CD8-positive, alpha-beta memory T cell (primary cell): ENCODE results near the gene RASSF5. TPM values are rescaled to one million over a fixed set of nuclear protein-coding genes. Genes with fewer than 3 reads are reported as not detected.

Experiments used
- CTCF ChIA-PET: fragments of 350-600 bp; sonication (Branson Sonifier 250); formaldehyde crosslinking; loops from one replicate; lab custom pipeline; 2021; ENCODE audit warnings: antibody characterized with exemption; lab: Charles Lee
- POLR2A ChIA-PET: fragments of 350-600 bp; sonication (Branson Sonifier 250); formaldehyde crosslinking; loops from one replicate; lab custom pipeline; 2021; ENCODE audit warnings: antibody characterized with exemption; lab: Charles Lee
- DNase-seq, 5 donors: peaks; one replicate each; pipeline versions ENCODE4 v3.0.0 to v3.0.0-alpha.2; 2020 to 2022; ENCODE audit warnings: mixed read lengths in 1 of 5
- H3K27ac ChIP-seq: one replicate; pipeline ENCODE4 v1.7.0; 2013; ENCODE audit warnings: low read depth, mild to moderate bottlenecking, low read length, moderate library complexity
- H3K27me3 ChIP-seq: 2 replicates; pipeline ENCODE4 v1.7.0; 2013; ENCODE audit warnings: low read length, mild to moderate bottlenecking; ENCODE audit not compliant: insufficient read depth, poor library complexity, severe bottlenecking
- H3K36me3 ChIP-seq: 2 replicates; pipeline ENCODE4 v1.7.0; 2013; ENCODE audit warnings: mild to moderate bottlenecking, low read length, moderate library complexity; ENCODE audit not compliant: insufficient read depth
- H3K4me1 ChIP-seq: 2 replicates; pipeline ENCODE4 v1.7.0; 2013; ENCODE audit warnings: mild to moderate bottlenecking, low read length, moderate library complexity; ENCODE audit not compliant: insufficient read depth
- H3K4me3 ChIP-seq: 2 replicates; pipeline ENCODE4 v1.7.0; 2013; ENCODE audit warnings: mild to moderate bottlenecking, low read length
- H3K9me3 ChIP-seq: 2 replicates; pipeline ENCODE4 v1.7.0; 2013; ENCODE audit warnings: mild to moderate bottlenecking, low read length
- H3K27ac Mint-ChIP-seq, 8 donors: one replicate each; pipeline ENCODE4 v1.8.0; 2020 to 2021; ENCODE audit warnings: mixed read lengths in 8 of 8, mild to moderate bottlenecking in 6 of 8, inconsistent platforms in 3 of 8, moderate library complexity in 3 of 8
- H3K27me3 Mint-ChIP-seq, 2 donors: one replicate each; pipeline ENCODE4 v1.8.0; 2020 to 2021; ENCODE audit warnings: mixed read lengths in 2 of 2, mild to moderate bottlenecking in 1 of 2, moderate library complexity in 1 of 2
- H3K36me3 Mint-ChIP-seq, 3 donors: one replicate each; pipeline ENCODE4 v1.8.0; 2020 to 2021; ENCODE audit warnings: mixed read lengths in 3 of 3, inconsistent platforms in 1 of 3, mild to moderate bottlenecking in 1 of 3
- H3K4me1 Mint-ChIP-seq, 3 donors: one replicate each; pipeline ENCODE4 v1.8.0; 2020 to 2021; ENCODE audit warnings: mixed read lengths in 3 of 3, inconsistent platforms in 1 of 3, mild to moderate bottlenecking in 1 of 3
- H3K4me3 Mint-ChIP-seq, 7 donors: one replicate each; pipeline ENCODE4 v1.8.0; 2020 to 2021; ENCODE audit warnings: mixed read lengths in 7 of 7, mild to moderate bottlenecking in 6 of 7, moderate library complexity in 4 of 7, inconsistent platforms in 2 of 7
- H3K9me3 Mint-ChIP-seq, 5 donors: one replicate each; pipeline ENCODE4 v1.8.0; 2020 to 2022; ENCODE audit warnings: mixed read lengths in 5 of 5, mild to moderate bottlenecking in 3 of 5, moderate library complexity in 2 of 5, inconsistent platforms in 1 of 5
- polyA plus RNA-seq: library from polyadenylated mRNA; unstranded; fragments of 300-500 nt; fragmentation: Illumina TruSeq; gene quantifications from one replicate; pipeline ENCODE4 v1.2.3, GENCODE V29; 2021
- total RNA-seq, 2 experiments: library from RNA; stranded (reverse); gene quantifications; one replicate each; pipeline ENCODE4 v1.2.3, GENCODE V29; 2021

RASSF5 gene
- total and polyA plus RNA-seq, 3 experiments from 2014 or later: 163 to 329 (median 165) TPM

GRCh38 chr1:206511362-206512057 is 4.2 kb downstream of the RASSF5 start:
- H3K4me3 ChIP-seq: no peak overlapping the region

GRCh38 chr1:206512058-206512850 is 4.9 kb downstream of the RASSF5 start:
- Histone ChIP-seq H3K27ac (no peak overlapping the region), H3K36me3 (no peaks in the 10 kb centered on the region), H3K27me3 (peaks cover 17% of the 10 kb centered on the region), H3K9me3 (no peaks in the 10 kb centered on the region), H3K4me1 (peaks cover 12% of the 10 kb centered on the region), H3K4me3 (no peak overlapping the region)
- peaks cover 12 to 22% of the 10 kb centered on the region in 2 donors for H3K27me3 Mint-ChIP-seq
- peaks cover 6 to 15% (median 14%) of the 10 kb centered on the region in 3 donors for H3K4me1 Mint-ChIP-seq
- H3K9me3 Mint-ChIP-seq: no peaks in the 10 kb centered on the region
- H3K27ac Mint-ChIP-seq: peak overlapping the region in 1 of 8 donors; percentile 33
- DNase-seq: no peak
- POLR2A ChIA-PET: no interaction called here
- CTCF ChIA-PET: no interaction called here
- peak overlapping the region in 1 of 7 donors; percentile 68 for H3K4me3 Mint-ChIP-seq
- peaks cover 0 to 2% (median 0%) of the 10 kb centered on the region in 3 donors for H3K36me3 Mint-ChIP-seq

More at GRCh38 chr1:206511362-206512057, 4.2 kb downstream of the RASSF5 start:
- H3K4me1 ChIP-seq: peaks cover 14% of the 10 kb centered on the region
- Mint-ChIP-seq H3K4me3 (peak overlapping the region in 1 of 7 donors; percentile 68), H3K4me1 (peaks cover 9 to 22% (median 15%) of the 10 kb centered on the region in 3 donors), H3K27ac (no peak overlapping the region), H3K27me3 (peaks cover 12 to 22% of the 10 kb centered on the region in 2 donors), H3K36me3 (peaks cover 0 to 2% (median 0%) of the 10 kb centered on the region in 3 donors), H3K9me3 (no peaks in the 10 kb centered on the region)
- no peaks in the 10 kb centered on the region for H3K9me3 ChIP-seq
- no peak overlapping the region for H3K27ac ChIP-seq
- no peaks in the 10 kb centered on the region for H3K36me3 ChIP-seq
- DNase-seq: no peak
- peaks cover 17% of the 10 kb centered on the region for H3K27me3 ChIP-seq
- CTCF ChIA-PET: no interaction called here
- POLR2A ChIA-PET: no interaction called here

- Histone ChIP-seq H3K4me3 (no peak overlapping the region), H3K27ac (no peak overlapping the region), H3K9me3 (no peaks in the 10 kb centered on the region), H3K36me3 (no peaks in the 10 kb centered on the region), H3K4me1 (peaks cover 12% of the 10 kb centered on the region), H3K27me3 (peaks cover 17% of the 10 kb centered on the region)
- H3K27me3 Mint-ChIP-seq: peaks cover 12 to 22% of the 10 kb centered on the region in 2 donors
- H3K4me1 Mint-ChIP-seq: peaks cover 6 to 14% (median 13%) of the 10 kb centered on the region in 3 donors
- no peak overlapping the region for H3K4me3 Mint-ChIP-seq
- H3K9me3 Mint-ChIP-seq: no peaks in the 10 kb centered on the region
- H3K36me3 Mint-ChIP-seq: peaks cover 0 to 2% (median 0%) of the 10 kb centered on the region in 3 donors
- DNase-seq: no peak
- POLR2A ChIA-PET: no interaction called here
- H3K27ac Mint-ChIP-seq: no peak overlapping the region
- CTCF ChIA-PET: no interaction called here
Measured at GRCh38 chr1:206512851-206513180, 5.5 kb downstream of the RASSF5 start.

- ChIA-PET CTCF (no interaction called here), POLR2A (no interaction called here)
- H3K9me3 Mint-ChIP-seq: no peaks in the 10 kb centered on the region
Measured at GRCh38 chr1:206513312-206514111, 6.2 kb downstream of the RASSF5 start.

GRCh38 chr1:206514813-206515387 is 7.6 kb downstream of the RASSF5 start:
- H3K27me3 ChIP-seq: no peaks in the 10 kb centered on the region
- peaks cover 0 to 6% of the 10 kb centered on the region in 2 donors for H3K27me3 Mint-ChIP-seq
- DNase-seq: no peak
- no peaks in the 10 kb centered on the region for H3K4me1 Mint-ChIP-seq
- H3K9me3 ChIP-seq: no peaks in the 10 kb centered on the region
- H3K4me1 ChIP-seq: no peaks in the 10 kb centered on the region
- H3K27ac ChIP-seq: no peak overlapping the region
- no peaks in the 10 kb centered on the region for H3K36me3 ChIP-seq
- H3K27ac Mint-ChIP-seq: no peak overlapping the region
- H3K9me3 Mint-ChIP-seq: no peaks in the 10 kb centered on the region
- H3K4me3 Mint-ChIP-seq: no peak overlapping the region
- peaks cover 0 to 2% (median 0%) of the 10 kb centered on the region in 3 donors for H3K36me3 Mint-ChIP-seq
- CTCF ChIA-PET: interaction anchor here (1.3 kb wide), 1 partner anchor 25 kb away, joined by 3 read pairs; no protein-coding TSS in a partner anchor
- POLR2A ChIA-PET: no interaction called here
- H3K4me3 ChIP-seq: no peak overlapping the region

More at GRCh38 chr1:206513312-206514111, 6.2 kb downstream of the RASSF5 start:
- Mint-ChIP-seq H3K4me3 (no peak overlapping the region), H3K36me3 (peaks cover 0 to 2% (median 0%) of the 10 kb centered on the region in 3 donors), H3K27me3 (peaks cover 6 to 20% of the 10 kb centered on the region in 2 donors), H3K4me1 (peaks cover 6 to 7% (median 6%) of the 10 kb centered on the region in 3 donors), H3K27ac (no peak overlapping the region)
- Histone ChIP-seq H3K4me1 (peaks cover 5% of the 10 kb centered on the region), H3K4me3 (no peak overlapping the region), H3K36me3 (no peaks in the 10 kb centered on the region), H3K27ac (no peak overlapping the region), H3K9me3 (no peaks in the 10 kb centered on the region), H3K27me3 (peaks cover 12% of the 10 kb centered on the region)
- no peak for DNase-seq

GRCh38 chr1:206516728-206516990 is 9.3 kb downstream of the RASSF5 start:
- no peaks in the 10 kb centered on the region for H3K27me3 Mint-ChIP-seq
- peaks cover 0 to under 1% (median 0%) of the 10 kb centered on the region in 3 donors for H3K36me3 Mint-ChIP-seq
- H3K9me3 ChIP-seq: no peaks in the 10 kb centered on the region
- no peak for DNase-seq
- no peaks in the 10 kb centered on the region for H3K4me1 ChIP-seq
- H3K4me3 Mint-ChIP-seq: no peak overlapping the region
- ChIA-PET CTCF (interaction anchor here (0.8 to 2.3 kb wide), 2 partner anchors 35 to 37 kb away, joined by 3 to 9 read pairs; no protein-coding TSS in a partner anchor), POLR2A (no interaction called here)
- H3K36me3 ChIP-seq: no peaks in the 10 kb centered on the region
- H3K27me3 ChIP-seq: no peaks in the 10 kb centered on the region
- no peak overlapping the region for H3K27ac Mint-ChIP-seq
- H3K4me3 ChIP-seq: no peak overlapping the region
- no peaks in the 10 kb centered on the region for H3K4me1 Mint-ChIP-seq
- no peak overlapping the region for H3K27ac ChIP-seq
- no peaks in the 10 kb centered on the region for H3K9me3 Mint-ChIP-seq

GRCh38 chr1:206517784-206518183 is 10.5 kb downstream of the RASSF5 start:
- Mint-ChIP-seq H3K9me3 (no peaks in the 10 kb centered on the region), H3K27me3 (no peaks in the 10 kb centered on the region), H3K27ac (no peak overlapping the region), H3K4me1 (no peaks in the 10 kb centered on the region), H3K36me3 (no peaks in the 10 kb centered on the region), H3K4me3 (no peak overlapping the region)
- H3K9me3 ChIP-seq: no peaks in the 10 kb centered on the region
- H3K27ac ChIP-seq: no peak overlapping the region
- H3K36me3 ChIP-seq: no peaks in the 10 kb centered on the region
- no peaks in the 10 kb centered on the region for H3K4me1 ChIP-seq
- no peaks in the 10 kb centered on the region for H3K27me3 ChIP-seq
- H3K4me3 ChIP-seq: no peak overlapping the region
- ChIA-PET POLR2A (no interaction called here), CTCF (interaction anchor here (2.3 kb wide), 1 partner anchor 38 kb away, joined by 9 read pairs; no protein-coding TSS in a partner anchor)
- DNase-seq: no peak
